Measurements from ENCODE around the gene DISP2. TPM values are rescaled to one million over a fixed set of nuclear protein-coding genes. Genes with fewer than 3 reads are reported as not detected.
A peak's percentile ranks its signal among the peaks of the same experiment; 100 is the strongest.

Gene DISP2
- total RNA-seq, 1 donor from 2014 or later, result 3.5 TPM

DNA sequence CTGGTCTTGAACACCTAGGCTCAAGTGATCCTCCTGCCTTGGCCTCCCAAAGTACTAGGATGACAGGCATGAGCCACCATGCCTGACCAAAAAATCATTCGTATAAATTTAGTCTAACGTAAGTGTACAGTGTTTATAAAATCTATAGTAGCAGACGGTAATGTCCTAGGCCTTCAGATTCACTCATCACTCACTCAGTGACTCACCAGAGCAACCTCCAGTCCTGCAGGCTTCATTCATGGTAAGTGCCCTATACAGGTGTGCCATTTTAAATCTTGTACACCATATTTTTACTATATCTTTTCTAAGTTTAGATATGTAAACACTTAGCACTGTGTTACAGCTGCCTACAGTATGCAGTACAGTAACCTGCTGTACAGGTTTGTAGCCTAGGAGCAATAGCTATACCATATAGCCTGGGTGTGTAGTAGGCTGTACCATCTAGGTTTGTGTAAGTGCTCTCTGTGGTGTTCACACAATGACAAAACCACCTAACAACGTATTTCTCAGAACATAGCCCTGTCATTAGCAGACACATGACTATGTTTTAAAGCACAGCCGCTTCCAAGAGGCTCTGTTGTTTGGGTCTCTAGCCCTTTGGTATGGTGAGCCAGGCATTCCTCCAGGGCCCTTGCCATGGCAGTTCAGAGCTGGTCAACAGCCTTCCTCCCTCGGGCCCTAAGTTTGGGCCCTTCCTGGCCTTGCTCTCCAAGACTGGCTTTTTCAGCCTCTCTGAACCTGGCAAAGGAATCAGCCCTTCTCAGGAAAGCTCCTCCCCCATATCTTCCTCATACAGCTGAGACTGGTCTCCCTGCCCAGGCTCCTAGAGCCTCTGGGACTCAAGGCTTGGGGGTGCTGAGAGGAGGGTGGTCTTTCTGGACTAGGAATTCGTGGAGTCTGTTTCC is 15.4 kb upstream of the DISP2 start:
- DNase-seq (ENCODE audit: low spot score), result no peak

- no peak for DNase-seq (ENCODE audit: low spot score)
Observed at GRCh38 chr15:40343512-40343911, 14.5 kb upstream of the DISP2 start.

- DNase-seq (ENCODE audit: low spot score), result no peak
Observed at GRCh38 chr15:40344217-40344616, 13.8 kb upstream of the DISP2 start.

DNA sequence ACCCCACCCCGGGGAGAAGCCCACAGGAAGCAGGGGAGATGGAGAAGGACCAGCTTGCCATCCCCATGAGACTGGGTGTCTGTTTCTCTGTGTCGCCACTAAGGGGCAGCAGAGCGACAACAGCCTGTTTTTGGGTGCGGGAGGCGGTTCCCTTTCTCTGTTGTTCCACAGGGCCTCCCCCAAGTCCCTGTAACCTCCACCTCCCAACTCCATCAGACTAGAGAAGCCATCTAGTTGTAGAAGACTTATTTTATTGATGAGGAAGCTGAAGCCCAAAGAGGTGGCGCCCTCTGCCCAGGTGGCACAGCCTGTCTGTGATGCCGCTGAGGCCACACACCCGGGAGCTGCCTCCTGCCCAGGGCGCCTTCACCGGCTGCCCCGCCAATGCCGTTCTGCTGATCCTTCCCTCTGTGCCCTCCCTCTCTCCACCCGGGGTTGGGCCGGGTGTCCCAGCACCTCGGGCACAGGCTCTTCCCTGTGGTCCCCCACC is 13.3 kb upstream of the DISP2 start:
- no peak for DNase-seq (ENCODE audit: low spot score)

DNA sequence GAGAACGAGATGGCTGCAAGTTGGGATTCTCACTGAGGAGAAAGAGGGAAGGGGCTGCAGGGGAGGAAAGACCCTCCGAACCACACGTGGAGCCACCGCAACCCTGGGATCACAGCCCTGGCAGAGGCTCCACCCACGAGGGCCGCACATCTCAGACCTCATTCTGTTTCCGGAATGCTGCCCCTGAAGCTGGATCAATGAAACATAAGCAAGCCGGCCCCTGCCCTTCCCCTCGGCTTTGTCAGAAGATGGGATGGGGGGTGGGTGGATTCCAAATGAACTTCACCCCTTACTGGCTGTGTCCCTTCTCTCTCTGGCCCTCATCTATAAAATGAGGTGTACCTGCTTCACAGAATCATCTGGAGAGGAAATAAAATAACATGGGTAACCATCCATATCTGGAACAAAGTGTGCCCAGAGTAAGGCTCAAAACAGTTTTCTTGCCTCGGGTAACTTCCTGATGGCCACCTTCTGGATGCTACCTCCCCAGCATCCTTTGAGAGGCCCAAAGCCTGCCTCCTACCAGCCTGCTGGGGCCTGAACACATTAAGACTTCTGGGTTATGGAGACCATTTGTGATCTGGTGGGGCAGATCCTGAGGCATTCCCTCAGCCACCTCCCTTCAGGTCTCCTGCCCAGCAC is 12.7 kb upstream of the DISP2 start:
- no peak for DNase-seq (ENCODE audit: low spot score)

DNA sequence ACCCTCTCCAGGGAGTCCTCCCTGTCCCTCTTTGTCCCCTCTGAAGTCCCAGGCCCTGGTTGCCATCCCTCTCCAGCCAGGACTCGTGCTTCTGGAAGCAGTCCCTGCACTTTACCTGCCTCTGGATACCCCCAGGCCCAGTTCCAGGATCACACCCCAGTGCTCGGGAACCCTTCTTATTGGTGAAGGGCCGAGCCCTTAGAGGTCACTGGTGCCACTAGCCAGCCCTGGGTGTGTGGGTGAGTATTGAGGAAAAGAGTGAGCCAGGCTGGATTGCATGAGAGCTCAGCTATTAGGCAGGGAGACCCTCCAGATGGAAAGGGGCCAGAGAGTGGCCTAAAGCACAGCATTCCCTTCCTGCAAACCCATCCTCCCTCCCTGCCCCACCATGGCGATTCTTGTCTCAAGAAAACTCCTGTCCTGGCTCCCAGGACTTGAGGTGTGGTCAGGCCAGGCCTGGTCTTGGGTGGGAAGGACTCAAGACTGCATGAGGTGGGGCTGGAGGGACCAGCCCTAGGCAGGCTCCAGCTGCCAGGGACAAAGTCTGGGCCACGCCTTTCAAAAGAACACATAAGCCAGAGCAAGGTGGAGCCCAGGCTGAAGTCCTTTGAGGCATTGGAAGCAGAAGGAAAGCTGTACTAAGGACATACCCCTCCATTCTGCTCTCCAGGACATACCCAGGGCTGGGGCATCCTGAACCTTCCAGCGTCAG is 12.0 kb upstream of the DISP2 start:
- DNase-seq (ENCODE audit: low spot score), result peak; percentile 82

DNA sequence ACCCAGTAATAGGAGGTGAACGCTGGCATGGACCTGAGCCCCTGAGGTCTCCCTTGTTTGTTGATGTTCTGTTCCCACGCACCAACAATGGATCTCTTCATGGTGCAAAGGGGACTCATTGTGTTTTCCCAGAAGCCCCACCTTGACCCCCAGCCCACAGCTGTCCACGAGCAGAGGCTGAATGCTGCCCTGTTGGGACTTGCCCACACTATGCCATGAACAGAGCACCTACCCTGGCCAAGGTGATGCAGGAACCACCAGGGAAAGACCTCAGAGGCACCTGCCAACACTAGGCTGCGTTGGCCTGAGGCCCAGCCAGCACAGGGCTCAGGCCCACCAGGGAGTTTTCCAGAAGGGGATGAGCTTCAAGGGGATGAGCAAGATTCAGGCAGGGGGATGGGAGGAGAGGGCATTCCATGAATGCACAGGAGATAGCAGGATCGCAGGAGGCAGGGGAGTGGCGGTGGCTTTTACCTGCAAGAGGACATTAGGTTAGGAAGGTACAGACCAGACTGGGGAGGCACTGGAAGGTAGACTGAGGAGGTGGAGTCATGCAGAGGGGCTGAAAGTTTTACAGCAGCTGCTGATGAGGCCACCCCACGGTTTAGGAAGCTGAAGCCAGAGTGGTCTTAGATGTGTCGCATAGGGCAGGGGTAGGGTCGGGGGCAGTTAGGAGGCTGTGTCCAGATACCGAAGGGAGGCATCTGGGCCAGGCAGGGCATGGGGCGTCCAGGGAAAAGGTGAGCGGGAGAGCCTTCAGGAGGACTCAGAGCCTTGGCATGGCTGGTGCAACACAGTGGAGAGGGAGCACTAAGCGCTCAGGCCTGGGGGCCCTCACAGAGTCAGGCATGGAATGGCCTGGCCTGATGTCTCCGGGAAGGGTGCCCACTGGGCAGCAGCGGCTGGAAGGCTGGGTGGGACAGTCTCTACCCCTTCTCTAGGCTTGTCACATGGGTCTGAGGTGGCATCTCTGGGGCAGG is 11.2 kb upstream of the DISP2 start:
- no peak for DNase-seq (ENCODE audit: low spot score)

DNA sequence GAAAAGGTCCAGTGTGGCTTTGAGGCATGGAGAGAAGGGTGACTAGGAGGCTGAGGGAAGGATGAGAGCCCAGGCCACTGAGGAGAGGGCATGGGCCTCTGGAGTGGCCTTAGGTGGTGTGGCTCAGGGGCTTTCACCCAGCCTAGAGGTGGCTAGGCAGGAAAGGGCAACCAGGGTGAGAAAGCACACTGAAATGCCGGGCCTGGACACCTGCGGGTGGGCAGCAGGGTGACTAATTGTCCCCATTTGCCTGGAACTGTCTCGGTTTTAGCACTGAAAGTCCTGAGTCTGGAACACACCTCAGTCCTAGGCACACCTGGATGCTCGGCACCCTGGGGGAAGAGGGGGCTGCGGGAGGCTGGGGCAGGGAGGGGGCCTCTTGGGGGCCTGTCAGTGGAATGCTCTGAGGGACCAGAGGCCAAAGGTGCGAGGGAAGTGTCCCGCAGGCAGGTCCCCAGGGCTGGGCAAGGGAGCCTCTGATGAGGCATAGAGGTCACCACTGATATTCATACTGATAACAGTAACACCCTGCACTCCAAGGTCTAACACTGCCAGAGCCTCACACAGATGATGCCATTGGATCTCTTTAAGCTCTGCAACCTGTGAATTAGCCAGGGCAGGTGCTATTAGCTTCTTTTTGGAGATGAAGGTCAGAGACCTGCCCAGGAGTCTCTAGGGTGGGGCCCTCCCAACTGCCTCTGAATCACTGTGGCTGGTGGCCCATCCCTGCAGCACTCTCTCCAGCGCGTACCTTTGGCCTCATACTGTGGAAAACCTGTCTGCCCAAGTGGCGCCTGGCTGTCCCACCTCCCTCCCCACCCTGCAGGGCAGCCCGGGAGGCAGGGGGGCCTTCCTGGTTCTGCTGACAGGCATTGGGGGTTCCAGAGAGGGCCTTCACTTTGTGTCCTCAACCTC is 10.2 kb upstream of the DISP2 start:
- DNase-seq (ENCODE audit: low spot score), result no peak

- DNase-seq (ENCODE audit: low spot score), result no peak
Observed at GRCh38 chr15:40348474-40348870, 9.5 kb upstream of the DISP2 start.

DNA sequence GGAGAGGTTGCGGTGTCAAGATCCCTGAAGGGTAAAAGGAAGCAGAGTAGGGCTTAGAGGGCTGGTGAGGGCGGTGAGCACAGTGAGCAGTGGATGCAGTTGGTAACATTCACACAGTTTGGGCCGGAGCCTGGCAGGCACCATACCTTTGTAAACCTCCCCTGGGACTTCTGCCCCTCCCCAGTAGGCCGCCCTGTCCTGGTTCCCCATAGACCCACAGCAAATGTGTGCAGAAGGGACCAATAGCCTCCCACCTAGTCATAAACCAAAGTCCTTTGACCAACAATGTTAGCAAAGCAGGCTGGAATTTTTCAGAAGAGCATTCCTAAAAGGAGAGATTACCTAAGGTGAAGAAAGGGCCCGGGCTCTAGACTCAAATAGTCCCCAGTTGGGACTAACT is 8.9 kb upstream of the DISP2 start:
- DNase-seq (ENCODE audit: low spot score), result no peak

DNA sequence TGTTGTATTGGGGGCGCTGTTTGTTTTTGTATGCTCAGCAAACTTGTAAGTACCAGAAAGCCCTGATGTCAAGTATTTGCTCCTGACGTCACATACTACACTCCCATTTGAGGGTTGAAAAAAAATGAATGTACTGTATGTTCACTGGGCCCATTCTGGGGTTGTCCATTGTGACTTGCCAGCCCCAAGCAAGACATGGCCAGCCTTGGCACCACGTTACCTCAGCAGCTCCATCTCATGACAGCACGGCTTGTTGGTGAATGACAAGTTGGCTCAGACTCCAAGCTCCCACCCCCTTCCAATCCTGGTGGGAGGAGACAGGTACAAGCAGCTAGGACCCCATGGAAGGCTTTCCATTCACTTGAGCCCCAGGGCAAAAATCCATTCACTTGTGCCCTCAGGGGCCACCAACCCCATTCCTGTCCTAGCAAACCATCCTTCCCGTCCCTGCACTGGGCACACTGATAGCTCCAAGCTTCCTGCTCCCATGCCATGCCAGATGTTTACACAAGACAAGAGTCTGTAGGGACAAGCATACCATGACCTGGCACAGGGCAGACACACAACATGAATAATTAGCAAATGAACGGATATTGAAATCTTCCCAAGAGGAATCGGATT is 5.6 kb upstream of the DISP2 start:
- DNase-seq (ENCODE audit: low spot score), result no peak

DNA sequence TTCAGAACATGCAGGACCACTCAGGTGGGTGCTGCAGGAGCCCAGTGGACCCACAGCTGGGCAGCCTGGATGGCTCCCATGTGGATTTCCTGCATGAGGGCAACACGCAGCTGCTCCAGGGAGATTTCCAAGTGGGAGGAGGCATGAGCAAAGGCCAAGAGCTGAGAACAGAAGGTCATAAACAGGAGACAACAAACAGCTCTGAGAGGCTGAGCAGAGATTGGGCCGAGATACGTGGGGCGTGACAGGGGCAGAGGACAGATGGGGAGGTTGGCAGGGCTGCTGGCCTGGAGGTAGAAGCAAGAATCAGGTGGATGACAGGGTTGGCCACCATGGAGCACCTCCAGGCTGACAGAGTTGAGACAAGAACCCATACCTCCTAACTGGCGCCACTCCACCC is 4.3 kb upstream of the DISP2 start:
- no peak for DNase-seq (ENCODE audit: low spot score)

DNA sequence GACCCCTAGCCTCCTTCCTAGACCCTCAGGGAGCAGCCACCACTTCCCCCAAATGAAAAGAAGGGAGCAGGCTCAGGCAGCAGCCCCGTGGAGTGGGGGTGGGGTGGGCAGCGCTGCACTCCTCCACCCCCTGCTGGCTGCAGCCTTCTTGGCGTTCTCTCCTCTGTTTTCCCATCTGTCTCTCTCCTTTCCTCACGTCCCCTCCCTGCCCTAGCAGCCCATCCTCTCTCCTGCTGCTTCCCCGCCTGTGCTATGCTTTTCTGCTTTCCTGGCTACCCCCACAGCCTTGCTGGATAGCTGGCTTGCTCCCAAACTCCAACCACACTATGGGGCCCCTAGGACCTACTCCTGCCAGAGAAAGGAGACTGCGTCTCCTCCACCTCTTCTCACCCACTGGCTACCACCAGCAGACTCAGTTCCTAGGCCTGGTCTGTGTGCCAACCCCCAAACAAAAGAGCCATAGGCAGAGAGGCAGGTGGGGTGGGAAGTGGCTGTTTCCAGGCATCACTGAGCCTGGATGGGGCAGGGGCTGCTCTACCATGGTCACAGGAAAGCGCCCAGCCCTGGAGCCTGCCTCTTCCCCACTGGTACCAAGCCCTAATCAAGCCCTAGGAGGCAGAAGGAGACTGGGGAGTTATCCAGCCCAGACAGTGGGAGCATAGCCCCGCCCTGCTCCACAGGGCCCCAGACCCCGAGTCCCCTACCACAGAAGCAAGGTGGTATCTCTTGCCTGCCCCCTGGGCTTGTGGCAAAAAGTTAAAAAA is 3.4 kb upstream of the DISP2 start:
- DNase-seq (ENCODE audit: low spot score), result no peak

DNA sequence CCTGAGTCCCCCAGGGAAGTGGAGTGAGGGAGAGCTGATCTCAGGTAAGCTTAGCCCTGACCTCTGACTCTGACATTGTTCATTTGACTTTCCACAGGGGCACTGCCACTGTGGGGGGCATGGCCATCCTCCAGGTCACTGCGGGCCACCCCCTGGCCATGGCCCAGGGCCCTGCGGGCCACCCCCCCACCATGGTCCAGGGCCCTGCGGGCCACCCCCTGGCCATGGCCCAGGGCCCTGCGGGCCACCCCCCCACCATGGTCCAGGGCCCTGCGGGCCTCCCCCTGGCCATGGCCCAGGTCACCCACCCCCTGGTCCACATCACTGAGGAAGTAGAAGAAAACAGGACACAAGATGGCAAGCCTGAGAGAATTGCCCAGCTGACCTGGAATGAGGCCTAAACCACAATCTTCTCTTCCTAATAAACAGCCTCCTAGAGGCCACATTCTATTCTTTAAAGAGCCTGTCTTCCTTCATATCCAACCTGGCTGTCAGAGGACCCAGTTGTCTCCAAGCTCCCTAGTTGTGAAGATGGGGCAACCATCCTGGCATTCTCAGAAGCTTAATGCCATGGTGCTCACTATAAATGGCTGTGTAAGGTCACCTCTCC is 1.9 kb upstream of the DISP2 start:
- DNase-seq (ENCODE audit: low spot score), result no peak

DNA sequence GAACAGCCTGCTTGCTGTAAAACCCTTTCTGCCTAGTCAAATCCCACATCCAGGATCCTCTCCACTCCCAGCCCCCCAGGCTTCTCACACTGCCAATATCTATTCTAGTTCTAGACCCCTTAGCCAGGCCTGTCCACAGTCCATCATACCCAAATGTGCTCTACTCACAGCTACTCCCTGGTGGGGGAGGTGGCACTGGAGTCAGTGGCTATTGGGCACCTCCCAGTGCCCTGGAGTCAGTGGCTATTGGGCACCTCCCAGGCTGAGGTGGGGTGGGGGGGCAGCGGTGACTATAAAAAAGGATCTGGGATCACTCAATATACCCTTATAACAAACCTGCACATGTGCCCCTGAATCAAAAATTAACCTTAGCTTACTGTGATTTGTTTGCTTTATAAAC is 773 bp upstream of the DISP2 start:
- no peak for DNase-seq (ENCODE audit: low spot score)

GRCh38 chr15:40358471-40359353 is 693 bp downstream of the DISP2 start:
- no peak for DNase-seq (ENCODE audit: low spot score)

- no peak for DNase-seq (ENCODE audit: low spot score)
Observed at GRCh38 chr15:40360015-40360414, 2.0 kb downstream of the DISP2 start.

DNA sequence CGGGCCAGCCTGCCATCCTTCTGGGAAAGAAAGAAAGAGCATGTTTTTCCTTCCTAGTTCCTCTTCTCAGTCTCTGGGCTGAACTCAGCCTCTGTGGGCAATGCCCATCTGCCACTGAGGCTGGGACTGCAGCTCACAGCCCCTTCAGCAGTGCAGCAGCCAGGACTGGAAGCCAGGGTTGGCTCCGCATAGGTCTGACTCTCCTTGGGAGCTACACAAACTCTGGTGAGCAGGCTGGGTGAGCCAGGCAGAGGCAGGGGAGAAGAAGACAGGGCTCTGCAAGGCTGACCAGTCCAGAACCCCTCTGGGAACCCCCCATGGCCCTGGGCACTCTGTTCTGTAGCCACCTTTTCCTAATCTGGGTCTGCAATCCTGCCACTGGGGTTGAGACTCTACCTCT is 3.6 kb downstream of the DISP2 start:
- DNase-seq (ENCODE audit: low spot score), result no peak
